ENCODE measurements around the gene COL11A1.
"Not testable (repeated sequence)": the region's sequence is repeated elsewhere in the genome, so short reads cannot be mapped to it uniquely, and the experiment has no call there.

DNA sequence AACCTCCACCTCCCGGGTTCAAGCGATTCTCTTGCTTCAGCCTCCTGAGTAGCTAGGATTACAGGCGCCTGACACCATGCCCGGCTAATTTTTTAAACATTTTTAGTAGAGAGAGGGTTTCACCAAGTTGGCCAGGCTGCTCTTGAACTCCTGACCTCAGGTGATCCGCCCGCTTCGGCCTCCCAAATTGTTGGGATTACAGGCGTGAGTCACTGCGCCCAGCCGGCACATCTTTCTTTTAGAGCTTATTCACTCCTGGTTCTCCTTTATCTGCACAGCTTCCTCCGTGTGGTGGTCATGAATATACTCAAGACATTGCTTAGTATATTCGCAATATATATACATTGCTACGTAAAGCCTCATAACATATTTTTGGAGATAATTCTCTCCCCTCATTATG lies 80.2 kb downstream of the COL11A1 start:
- TF ChIP-seq POLR2AphosphoS5 (IDR thresholded peaks at IDR 0.05; ENCODE audit: low read depth, low read length); NFATC3 (CRISPR knock-in tag; IDR thresholded peaks at IDR 0.05); ETV6 (CRISPR knock-in tag; conservative IDR thresholded peaks at IDR 0.05); CBX5 (CRISPR knock-in tag; IDR thresholded peaks at IDR 0.05; ENCODE audit: borderline replicate concordance); IRX3 (CRISPR knock-in tag; IDR thresholded peaks at IDR 0.05; ENCODE audit: borderline replicate concordance, low read depth); CEBPG (CRISPR knock-in tag; IDR thresholded peaks at IDR 0.05); RAD21 (CRISPR knock-in tag; IDR thresholded peaks at IDR 0.05): not testable (repeated sequence)
- TF ChIP-seq, protein P1, sequence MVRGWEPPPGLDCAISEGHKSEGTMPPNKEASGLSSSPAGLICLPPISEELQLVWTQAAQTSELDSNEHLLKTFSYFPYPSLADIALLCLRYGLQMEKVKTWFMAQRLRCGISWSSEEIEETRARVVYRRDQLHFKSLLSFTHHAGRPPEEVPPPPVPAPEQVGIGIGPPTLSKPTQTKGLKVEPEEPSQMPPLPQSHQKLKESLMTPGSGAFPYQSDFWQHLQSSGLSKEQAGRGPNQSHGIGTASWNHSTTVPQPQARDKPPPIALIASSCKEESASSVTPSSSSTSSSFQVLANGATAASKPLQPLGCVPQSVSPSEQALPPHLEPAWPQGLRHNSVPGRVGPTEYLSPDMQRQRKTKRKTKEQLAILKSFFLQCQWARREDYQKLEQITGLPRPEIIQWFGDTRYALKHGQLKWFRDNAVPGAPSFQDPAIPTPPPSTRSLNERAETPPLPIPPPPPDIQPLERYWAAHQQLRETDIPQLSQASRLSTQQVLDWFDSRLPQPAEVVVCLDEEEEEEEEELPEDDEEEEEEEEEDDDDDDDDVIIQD (CRISPR knock-in tag; IDR thresholded peaks at IDR 0.05; ENCODE audit: low read depth): not testable (repeated sequence)
- TF ChIP-seq, protein P2, sequence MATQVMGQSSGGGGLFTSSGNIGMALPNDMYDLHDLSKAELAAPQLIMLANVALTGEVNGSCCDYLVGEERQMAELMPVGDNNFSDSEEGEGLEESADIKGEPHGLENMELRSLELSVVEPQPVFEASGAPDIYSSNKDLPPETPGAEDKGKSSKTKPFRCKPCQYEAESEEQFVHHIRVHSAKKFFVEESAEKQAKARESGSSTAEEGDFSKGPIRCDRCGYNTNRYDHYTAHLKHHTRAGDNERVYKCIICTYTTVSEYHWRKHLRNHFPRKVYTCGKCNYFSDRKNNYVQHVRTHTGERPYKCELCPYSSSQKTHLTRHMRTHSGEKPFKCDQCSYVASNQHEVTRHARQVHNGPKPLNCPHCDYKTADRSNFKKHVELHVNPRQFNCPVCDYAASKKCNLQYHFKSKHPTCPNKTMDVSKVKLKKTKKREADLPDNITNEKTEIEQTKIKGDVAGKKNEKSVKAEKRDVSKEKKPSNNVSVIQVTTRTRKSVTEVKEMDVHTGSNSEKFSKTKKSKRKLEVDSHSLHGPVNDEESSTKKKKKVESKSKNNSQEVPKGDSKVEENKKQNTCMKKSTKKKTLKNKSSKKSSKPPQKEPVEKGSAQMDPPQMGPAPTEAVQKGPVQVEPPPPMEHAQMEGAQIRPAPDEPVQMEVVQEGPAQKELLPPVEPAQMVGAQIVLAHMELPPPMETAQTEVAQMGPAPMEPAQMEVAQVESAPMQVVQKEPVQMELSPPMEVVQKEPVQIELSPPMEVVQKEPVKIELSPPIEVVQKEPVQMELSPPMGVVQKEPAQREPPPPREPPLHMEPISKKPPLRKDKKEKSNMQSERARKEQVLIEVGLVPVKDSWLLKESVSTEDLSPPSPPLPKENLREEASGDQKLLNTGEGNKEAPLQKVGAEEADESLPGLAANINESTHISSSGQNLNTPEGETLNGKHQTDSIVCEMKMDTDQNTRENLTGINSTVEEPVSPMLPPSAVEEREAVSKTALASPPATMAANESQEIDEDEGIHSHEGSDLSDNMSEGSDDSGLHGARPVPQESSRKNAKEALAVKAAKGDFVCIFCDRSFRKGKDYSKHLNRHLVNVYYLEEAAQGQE (IDR thresholded peaks at IDR 0.05; ENCODE audit: borderline replicate concordance in 1 of 2, low read depth in 1 of 2, low read length in 2 of 2): not testable (repeated sequence)
- TF ChIP-seq, protein P3, sequence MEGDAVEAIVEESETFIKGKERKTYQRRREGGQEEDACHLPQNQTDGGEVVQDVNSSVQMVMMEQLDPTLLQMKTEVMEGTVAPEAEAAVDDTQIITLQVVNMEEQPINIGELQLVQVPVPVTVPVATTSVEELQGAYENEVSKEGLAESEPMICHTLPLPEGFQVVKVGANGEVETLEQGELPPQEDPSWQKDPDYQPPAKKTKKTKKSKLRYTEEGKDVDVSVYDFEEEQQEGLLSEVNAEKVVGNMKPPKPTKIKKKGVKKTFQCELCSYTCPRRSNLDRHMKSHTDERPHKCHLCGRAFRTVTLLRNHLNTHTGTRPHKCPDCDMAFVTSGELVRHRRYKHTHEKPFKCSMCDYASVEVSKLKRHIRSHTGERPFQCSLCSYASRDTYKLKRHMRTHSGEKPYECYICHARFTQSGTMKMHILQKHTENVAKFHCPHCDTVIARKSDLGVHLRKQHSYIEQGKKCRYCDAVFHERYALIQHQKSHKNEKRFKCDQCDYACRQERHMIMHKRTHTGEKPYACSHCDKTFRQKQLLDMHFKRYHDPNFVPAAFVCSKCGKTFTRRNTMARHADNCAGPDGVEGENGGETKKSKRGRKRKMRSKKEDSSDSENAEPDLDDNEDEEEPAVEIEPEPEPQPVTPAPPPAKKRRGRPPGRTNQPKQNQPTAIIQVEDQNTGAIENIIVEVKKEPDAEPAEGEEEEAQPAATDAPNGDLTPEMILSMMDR (CRISPR knock-in tag; IDR thresholded peaks at IDR 0.05): not testable (repeated sequence)
- TF ChIP-seq, protein P4, sequence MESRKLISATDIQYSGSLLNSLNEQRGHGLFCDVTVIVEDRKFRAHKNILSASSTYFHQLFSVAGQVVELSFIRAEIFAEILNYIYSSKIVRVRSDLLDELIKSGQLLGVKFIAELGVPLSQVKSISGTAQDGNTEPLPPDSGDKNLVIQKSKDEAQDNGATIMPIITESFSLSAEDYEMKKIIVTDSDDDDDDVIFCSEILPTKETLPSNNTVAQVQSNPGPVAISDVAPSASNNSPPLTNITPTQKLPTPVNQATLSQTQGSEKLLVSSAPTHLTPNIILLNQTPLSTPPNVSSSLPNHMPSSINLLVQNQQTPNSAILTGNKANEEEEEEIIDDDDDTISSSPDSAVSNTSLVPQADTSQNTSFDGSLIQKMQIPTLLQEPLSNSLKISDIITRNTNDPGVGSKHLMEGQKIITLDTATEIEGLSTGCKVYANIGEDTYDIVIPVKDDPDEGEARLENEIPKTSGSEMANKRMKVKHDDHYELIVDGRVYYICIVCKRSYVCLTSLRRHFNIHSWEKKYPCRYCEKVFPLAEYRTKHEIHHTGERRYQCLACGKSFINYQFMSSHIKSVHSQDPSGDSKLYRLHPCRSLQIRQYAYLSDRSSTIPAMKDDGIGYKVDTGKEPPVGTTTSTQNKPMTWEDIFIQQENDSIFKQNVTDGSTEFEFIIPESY (CRISPR knock-in tag; IDR thresholded peaks at IDR 0.05): not testable (repeated sequence)
